Anterior cingulate cortex (tissue), 58 donors: ENCODE measurements around the gene ELK1.
"Not testable (repeated sequence)": the region's sequence is repeated elsewhere in the genome, so short reads cannot be mapped to it uniquely, and the experiment has no call there.

ENCODE experiments used
- DNase-seq, 58 donors: peaks; one replicate each; lab custom pipeline; 2025; lab: John Stamatoyannopoulos, UW

ELK1 gene

DNA sequence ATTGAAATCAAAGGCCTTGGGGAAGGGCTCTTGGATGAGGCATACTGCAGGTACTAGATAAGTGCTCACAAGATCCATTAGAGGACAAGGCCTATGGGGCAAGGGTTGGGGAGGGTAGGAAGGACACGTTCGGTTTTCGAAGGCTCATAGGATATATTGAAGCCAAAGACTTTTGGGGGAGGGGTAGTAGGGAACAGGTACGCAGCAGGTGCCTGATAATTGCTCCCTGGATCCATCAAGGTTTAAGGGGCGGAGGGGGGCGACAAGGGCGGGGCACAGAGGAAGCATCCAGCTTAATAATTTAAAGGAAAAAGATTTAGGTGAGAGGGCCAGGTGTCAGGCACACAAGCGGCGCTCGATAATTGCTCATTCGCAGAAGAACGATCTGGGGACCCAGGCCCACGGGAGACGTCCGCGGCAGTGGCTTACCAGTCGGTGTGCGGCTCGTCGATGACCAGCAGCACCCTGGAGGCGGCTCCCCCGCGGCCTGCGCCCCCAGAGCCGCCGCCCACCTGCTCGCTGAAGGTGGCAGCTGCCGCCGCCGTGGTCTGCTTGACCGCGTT is 31.4 kb downstream of the ELK1 start:
- DNase-seq: no peak

DNA sequence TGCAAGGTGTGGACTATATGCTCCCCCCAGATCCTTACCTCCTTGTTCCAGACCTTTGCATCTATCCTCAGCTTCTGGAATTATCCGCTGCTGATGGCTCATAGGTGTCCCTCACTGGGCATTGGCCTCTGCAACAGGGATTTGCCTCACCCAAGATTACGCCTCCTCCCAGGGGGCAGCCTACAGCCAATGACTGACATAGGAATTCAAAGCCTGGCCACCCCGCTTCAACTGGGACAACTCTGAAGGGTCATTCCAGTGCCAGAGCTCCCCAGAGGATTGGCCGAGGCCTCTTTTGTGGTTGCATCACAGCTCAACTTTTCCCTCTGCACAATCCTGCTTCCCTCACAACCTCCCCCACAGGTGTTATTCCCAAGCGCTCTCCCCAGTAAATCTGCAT is 35.7 kb downstream of the ELK1 start:
- DNase-seq: no peak

DNA sequence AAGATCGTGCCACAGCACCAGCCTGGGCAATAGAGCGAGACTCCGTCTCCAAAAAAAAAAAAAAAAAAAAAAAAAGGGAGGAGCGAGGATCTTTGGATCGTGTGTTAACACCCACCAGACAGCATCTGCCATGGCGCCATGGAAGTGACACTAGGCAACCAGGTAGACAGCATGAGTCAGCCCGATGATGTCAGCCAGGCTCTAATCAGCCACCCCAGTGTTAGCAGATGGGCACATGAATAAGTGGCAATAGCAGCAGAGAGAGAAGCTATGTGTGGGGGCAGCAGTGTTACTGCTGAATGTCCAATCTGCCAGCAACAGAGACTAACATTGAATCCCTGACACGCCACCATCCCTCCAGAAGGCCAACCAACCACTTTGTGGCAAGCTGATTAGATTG is 37.3 kb downstream of the ELK1 start:
- DNase-seq: peak in 20 of 58 donors; percentile 2 to 55 (median 18)

DNA sequence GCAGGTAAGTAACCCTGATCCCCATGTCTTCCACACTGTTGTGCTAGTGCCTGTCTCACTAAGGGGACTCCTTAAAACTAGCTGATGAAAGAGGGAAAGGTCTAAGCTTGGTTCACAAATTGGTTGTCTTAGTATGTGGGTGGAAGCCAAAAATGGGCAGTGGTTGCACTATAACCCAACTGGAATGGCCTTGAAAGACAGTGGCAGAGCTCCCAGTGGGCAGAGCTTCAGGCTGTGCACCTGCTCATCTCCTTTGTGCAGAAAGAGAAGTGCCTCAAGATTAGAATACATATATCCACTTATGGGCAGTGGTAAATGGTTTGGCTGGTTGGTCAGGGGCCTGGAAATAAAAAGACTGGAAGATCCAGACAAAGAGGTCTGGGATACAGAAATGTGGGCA is 37.9 kb downstream of the ELK1 start:
- DNase-seq: no peak

DNA sequence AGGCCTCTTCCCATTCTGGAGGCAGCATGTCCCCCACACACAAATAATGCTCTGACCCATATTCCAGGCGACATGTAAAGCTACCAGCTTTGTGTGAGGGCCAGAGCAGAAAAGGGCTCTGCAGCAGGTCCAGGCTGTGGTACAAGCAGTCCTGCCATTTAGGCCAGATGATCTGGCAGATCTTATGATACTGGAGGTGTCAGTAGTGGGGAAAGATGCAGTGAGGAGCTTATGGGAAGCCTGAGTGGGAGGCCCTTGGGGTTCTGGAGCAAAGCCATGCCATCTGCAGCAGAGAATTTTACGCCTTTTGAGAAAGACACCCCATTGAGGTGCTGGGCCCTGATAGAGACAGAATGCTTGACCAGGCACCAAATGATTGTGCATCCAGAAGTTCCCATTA is 38.4 kb downstream of the ELK1 start:
- DNase-seq: peak in 1 of 58 donors; percentile 0

- no peak for DNase-seq
Observed at GRCh38 chrX:47611489-47611888, 38.9 kb downstream of the ELK1 start.

DNA sequence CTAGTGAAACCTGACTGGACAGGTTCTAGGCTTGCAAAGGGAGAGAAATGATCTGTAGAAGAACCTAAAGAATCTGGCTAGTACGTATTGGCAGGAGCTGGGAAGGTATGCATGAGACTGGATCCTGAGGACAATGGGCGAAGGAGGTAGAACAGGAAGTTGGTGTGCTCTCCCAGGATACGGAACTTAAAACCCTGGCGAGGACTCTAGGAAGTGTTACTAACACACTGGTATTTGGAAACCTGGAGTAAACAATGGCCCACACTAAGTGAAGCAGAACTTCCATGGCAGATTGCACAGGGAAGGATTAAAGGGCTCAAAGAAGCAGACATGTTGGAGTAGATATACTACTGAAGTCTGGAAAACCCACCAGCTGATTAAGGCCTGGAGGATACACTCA is 39.9 kb downstream of the ELK1 start:
- no peak for DNase-seq

GRCh38 chrX:47608130-47608810 is 42.1 kb downstream of the ELK1 start:
- peak in 34 of 58 donors; percentile 1 to 73 (median 20) for DNase-seq

GRCh38 chrX:47607091-47607490 is 43.3 kb downstream of the ELK1 start:
- no peak for DNase-seq

DNA sequence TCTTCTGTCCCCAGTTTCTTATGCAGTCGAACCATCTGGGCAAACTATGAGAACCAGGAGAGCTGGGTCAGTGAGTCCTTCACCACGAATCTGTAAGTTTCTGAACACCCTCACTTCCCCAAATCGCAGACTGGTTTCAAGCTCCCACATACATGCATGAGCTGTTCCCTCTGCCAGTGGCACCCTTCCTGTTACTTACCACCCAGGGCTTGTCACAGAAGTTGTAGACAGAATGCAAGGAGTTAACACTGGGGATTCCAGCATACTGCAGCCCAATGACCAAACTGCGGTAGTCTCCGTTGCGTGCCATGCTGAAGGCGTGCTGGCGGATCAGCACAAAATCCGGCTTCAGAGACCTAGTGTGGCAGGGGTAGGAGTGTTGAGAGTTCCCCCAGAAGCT is 45.3 kb downstream of the ELK1 start:
- no peak for DNase-seq

DNA sequence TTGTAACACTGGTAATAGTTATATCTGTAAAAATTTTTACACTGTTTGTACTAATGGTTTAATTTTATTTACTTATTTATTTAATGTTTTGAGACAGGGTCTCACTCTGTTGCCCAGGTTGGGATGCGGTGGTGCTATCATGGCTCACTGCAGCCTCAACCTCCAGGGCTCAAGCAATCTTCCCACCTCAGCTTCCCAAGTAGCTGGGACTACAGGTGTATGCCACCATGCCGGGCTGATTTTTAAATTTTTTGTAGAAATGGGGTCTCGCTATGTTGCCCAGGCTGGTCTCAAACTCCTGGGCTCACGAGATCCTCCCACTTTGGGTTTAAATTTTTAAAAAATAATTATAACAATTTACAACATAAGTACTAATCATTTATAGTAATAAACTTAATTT is 47.2 kb downstream of the ELK1 start:
- not testable (repeated sequence) for DNase-seq

DNA sequence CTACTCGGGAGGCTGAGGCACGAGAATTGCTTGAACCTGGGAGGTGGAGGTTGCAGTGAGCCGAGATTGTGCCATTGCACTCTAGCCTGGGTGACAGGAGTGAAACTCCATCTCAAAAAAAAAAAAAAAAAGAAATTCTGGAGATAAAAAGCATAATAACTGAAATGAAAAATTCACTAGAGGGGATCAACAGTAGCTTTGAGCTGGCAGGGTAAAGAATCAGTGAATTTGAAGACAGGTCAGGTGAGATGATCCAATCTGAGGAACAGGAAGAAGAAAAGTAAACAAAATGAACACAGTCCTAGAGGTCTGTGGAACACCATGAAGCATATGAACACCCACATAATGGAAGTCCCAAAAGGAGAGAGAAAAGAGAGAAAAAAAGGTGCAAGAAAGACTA is 53.1 kb downstream of the ELK1 start:
- no peak for DNase-seq

- DNase-seq: no peak
Observed at GRCh38 chrX:47596256-47596655, 54.1 kb downstream of the ELK1 start.

DNA sequence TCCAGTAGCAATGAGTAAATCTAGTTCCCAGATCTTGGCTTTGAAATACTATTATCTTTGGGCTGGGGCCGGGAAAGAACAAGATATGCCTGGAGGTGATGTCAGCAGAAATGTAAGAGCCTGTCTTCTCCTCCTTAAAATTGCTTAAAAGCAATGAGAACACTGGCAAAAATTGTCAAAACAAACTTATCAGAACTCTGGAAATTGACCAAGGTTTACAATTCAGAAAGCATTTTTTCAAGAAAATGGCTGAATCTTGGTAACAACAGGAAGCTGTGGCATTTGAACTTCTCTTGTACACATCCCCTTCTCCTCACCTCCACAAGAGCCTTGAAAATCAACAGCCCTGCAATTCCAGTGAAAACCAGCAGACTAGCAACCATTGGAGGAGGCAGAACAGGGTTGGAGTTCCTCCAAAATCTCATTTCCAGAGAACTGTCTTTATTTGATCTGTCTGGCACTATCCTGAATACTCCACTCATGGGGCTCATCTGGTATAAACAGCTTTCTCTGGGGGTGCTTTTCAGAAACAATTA is 54.6 kb downstream of the ELK1 start:
- no peak for DNase-seq

GRCh38 chrX:47593522-47593921 is 56.8 kb downstream of the ELK1 start:
- DNase-seq: no peak

- DNase-seq: no peak
Observed at GRCh38 chrX:47590984-47591383, 59.4 kb downstream of the ELK1 start.

GRCh38 chrX:47587906-47588735 is 62.2 kb downstream of the ELK1 start:
- no peak for DNase-seq

- no peak for DNase-seq
Observed at GRCh38 chrX:47587091-47587891, 63.1 kb downstream of the ELK1 start.

- DNase-seq: no peak
Observed at GRCh38 chrX:47586043-47586787, 64.1 kb downstream of the ELK1 start.
